HL-60 (cell line): ENCODE measurements around the gene TMEM79.

Experiments
- DNase-seq, 2 experiments: peaks; one replicate each; pipeline ENCODE4 v3.0.0-alpha.2; 2010 to 2020; ENCODE audit warnings: low read depth in 1 of 2, low spot score in 1 of 2
- H3K27ac ChIP-seq: fragments of 250-450 bp; sonication (Bioruptor Pico); replicated peaks from 2 replicates; pipeline ENCODE4 v1.5.1; 2020; ENCODE audit warnings: mild to moderate bottlenecking, moderate library complexity
- H3K27me3 ChIP-seq: fragments of 250-450 bp; sonication (Bioruptor Pico); 2 replicates; pipeline ENCODE4 v1.5.1; 2021; ENCODE audit warnings: mild to moderate bottlenecking, moderate library complexity; ENCODE audit not compliant: insufficient read depth, poor library complexity, severe bottlenecking
- H3K4me3 ChIP-seq: replicated peaks from 2 replicates; pipeline ENCODE4 v1.5.1; 2011; ENCODE audit warnings: mild to moderate bottlenecking, control low read depth, low read length; ENCODE audit not compliant: insufficient read depth
- CTCF ChIP-seq: IDR thresholded peaks from one replicate; pipeline ENCODE4 v1.5.1; 2011; ENCODE audit warnings: low read length, control low read depth, inconsistent platforms; ENCODE audit not compliant: insufficient read depth
- GABPA ChIP-seq: IDR thresholded peaks from 2 replicates; pipeline ENCODE4 v1.6.1; 2012; ENCODE audit warnings: low read depth
- POLR2AphosphoS5 ChIP-seq: IDR thresholded peaks from 2 replicates; pipeline ENCODE4 v1.6.1; 2012; ENCODE audit warnings: low read depth
- REST ChIP-seq: IDR thresholded peaks from 2 replicates; pipeline ENCODE4 v1.6.1; 2012; ENCODE audit warnings: low read depth; ENCODE audit not compliant: insufficient replicate concordance
- SPI1 ChIP-seq: IDR thresholded peaks from 2 replicates; pipeline ENCODE4 v1.6.1; 2012; ENCODE audit warnings: low read depth, mild to moderate bottlenecking, borderline replicate concordance

The TMEM79 gene

GRCh38 chr1:156283521-156283920, 604 bp upstream of the TMEM79 start:
- DNase-seq: no peak
- TF ChIP-seq GABPA (no peak), POLR2AphosphoS5 (no peak), SPI1 (no peak), REST (no peak), CTCF (no peak)
- Histone ChIP-seq H3K4me3 (peak overlapping the region; percentile 82), H3K27ac (peak overlapping the region; percentile 90), H3K27me3 (no peaks in the 10 kb centered on the region)

GRCh38 chr1:156284757-156285156, 632 bp downstream of the TMEM79 start:
- TF ChIP-seq SPI1 (peak; percentile 19; the same call in 1 of the 2 replicates), REST (no peak)
- no peak overlapping the region for H3K4me3 ChIP-seq
- H3K27me3 ChIP-seq: no peaks in the 10 kb centered on the region
- H3K27ac ChIP-seq: peak overlapping the region; percentile 48
- peak; percentile 53 to 55 for DNase-seq

GRCh38 chr1:156285437-156285836, 1.3 kb downstream of the TMEM79 start:
- Histone ChIP-seq H3K27ac (no peak overlapping the region), H3K27me3 (no peaks in the 10 kb centered on the region), H3K4me3 (no peak overlapping the region)
- DNase-seq: no peak
- TF ChIP-seq POLR2AphosphoS5 (no peak), CTCF (no peak), GABPA (no peak), SPI1 (no peak), REST (no peak)

- Histone ChIP-seq H3K27ac (no peak overlapping the region), H3K4me3 (no peak overlapping the region), H3K27me3 (no peaks in the 10 kb centered on the region)
- no peak for TF ChIP-seq SPI1
- TF ChIP-seq POLR2AphosphoS5: no peak
- no peak for TF ChIP-seq GABPA
- no peak for TF ChIP-seq REST
- TF ChIP-seq CTCF: no peak
- DNase-seq: no peak
These were observed 1.9 kb downstream of the TMEM79 start for GRCh38 chr1:156286061-156286460.
